GM10266 (cell line): ENCODE results near the gene DGKB.

Experiments used
- DNase-seq: peaks from one replicate; pipeline ENCODE4 v3.0.0; 2012; ENCODE audit errors: extremely low spot score
- TF ChIP-seq, protein P1 (sequence below): IDR thresholded peaks from 2 replicates; pipeline ENCODE4 v1.5.1; 2012; ENCODE audit warnings: mild to moderate bottlenecking, low read depth; ENCODE audit not compliant: control insufficient read depth, insufficient read depth; ENCODE audit errors: missing control alignments

The DGKB gene

DNA sequence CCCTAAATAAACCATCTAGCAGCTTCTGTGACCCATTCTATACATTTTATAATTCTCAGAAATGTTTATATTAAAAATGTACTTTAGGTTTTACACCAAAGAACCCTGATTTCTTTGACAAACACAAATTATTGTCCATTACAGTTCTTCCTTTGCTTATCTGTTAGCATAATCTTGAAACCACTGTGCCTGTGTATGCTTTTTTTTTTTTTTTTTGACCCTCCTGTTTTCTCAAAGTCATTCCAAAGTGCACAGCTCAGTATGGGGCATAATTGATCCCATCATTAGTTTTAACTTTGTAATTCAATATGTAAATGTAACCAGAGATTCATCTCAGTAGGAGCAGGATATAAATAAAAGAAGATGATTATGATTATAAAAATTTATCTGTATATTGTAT, 229.3 kb downstream of the DGKB start:
- DNase-seq, result no peak
- TF ChIP-seq, protein P1, sequence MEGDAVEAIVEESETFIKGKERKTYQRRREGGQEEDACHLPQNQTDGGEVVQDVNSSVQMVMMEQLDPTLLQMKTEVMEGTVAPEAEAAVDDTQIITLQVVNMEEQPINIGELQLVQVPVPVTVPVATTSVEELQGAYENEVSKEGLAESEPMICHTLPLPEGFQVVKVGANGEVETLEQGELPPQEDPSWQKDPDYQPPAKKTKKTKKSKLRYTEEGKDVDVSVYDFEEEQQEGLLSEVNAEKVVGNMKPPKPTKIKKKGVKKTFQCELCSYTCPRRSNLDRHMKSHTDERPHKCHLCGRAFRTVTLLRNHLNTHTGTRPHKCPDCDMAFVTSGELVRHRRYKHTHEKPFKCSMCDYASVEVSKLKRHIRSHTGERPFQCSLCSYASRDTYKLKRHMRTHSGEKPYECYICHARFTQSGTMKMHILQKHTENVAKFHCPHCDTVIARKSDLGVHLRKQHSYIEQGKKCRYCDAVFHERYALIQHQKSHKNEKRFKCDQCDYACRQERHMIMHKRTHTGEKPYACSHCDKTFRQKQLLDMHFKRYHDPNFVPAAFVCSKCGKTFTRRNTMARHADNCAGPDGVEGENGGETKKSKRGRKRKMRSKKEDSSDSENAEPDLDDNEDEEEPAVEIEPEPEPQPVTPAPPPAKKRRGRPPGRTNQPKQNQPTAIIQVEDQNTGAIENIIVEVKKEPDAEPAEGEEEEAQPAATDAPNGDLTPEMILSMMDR, result no peak

DNA sequence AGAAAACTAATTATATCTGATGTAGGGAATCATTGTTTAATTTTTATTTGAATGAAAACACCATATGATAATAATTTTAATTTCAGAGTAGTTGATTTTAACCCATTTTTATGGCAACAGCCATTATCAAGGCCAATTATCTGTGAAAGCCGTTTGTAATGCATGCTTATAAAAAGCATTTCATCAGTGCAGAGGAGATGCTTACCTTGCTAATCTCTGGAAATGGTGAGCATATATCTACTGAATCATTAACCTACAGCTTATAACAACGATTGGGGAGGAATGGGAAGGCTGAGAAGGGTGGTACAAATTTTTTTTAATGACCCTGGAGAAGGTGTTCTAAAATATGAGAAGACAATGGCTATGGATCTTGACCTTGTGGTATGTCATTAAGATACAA, 235.6 kb downstream of the DGKB start:
- TF ChIP-seq, protein P1, result no peak
- no peak for DNase-seq

DNA sequence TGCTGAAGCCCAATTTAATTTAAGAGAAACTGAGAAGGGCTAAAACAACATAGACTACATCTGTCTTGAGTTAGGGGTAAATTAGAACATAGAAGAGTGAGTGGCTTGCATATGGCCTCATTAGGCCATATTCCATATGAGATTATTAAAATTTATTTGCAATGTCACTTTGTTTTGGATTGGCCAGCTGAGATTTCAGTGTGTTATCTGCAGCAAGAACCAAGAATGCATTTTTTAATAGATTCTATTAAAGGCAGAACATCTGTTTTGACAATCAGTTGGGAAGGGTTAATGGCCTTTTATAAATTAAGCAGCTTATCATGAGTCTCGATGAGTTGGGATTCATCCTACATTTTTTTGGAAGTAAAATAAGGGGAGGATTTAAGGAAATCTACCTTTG, 236.2 kb downstream of the DGKB start:
- DNase-seq, result no peak
- TF ChIP-seq, protein P1, result no peak

DNA sequence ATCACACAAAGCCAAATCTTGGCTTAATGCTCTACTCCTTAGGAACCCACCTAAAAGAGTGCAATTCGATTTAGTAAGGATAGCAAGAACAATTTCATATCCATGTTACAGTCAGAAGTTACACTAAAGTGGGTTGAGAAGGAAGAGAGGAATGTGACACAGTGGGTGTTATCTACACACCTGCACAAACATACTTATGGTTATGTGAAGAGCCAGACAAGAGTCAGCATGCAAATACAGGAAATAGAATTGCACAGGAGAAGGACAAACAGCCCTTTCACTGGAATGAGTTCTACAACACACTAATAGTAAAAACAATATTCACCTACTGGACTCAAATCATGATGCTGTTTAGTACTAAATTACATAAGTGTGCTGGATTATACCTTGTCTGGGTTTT, 262.8 kb downstream of the DGKB start:
- TF ChIP-seq, protein P1, result no peak
- no peak for DNase-seq

DNA sequence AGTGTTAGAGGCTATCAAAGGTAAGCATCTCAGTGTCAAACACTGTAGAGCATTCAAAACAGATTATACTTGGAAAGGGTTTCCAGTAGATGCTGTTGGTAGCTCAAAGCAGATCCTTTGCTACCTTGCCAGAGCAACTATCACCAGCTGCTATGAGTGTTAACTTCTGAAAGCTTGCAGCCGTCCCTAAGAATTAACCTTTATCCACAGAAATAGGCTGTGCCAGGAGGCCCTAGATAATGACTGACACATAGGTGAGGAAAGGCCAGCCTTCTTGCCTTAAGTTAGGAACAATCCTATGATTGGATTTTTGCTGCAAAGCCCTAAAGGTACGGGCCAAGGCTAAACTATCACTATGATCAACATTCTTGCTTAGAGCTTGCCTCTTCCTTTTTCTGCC, 263.2 kb downstream of the DGKB start:
- TF ChIP-seq, protein P1, result no peak
- no peak for DNase-seq

DNA sequence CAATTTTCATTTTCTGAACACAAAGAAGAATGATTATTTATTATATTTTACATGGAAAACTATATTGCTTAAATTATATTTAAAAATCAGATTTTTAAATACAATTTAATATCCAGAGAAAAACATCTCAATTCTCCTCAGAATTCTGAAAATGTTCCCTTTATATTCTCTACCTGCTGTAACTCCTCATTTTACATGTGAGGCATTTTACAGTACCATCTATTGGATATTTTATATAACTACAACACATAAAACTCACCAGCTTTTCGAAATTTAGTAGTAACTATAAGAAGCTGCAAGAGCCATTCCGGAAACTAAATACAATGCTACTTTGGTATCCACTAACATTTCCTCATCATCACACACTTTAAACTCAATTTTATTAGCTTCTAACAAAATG, 264.6 kb downstream of the DGKB start:
- TF ChIP-seq, protein P1, result no peak
- DNase-seq, result no peak

DNA sequence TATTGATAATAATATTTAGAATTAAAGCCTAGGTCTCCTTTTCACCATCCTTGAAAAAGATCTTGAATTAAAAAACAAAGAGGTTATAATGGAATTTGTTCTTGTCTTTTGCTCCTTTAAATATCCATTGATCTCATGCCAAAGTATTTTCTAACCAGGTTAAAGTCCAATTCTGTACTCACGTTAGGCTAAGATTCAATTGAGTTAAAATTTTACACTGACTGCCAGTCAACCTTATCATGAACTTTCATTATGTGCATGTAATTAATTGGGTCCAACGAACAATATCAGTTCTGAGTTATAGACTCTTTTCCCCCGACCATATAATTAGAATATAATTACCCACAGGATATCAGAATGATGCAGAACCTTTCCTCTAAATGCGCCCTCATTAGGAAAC, 266.6 kb downstream of the DGKB start:
- TF ChIP-seq, protein P1, result no peak
- no peak for DNase-seq
